ENCODE measurements around the gene SLC16A12.
A peak's percentile ranks its signal among the peaks of the same experiment; 100 is the strongest.

Gene SLC16A12

DNA sequence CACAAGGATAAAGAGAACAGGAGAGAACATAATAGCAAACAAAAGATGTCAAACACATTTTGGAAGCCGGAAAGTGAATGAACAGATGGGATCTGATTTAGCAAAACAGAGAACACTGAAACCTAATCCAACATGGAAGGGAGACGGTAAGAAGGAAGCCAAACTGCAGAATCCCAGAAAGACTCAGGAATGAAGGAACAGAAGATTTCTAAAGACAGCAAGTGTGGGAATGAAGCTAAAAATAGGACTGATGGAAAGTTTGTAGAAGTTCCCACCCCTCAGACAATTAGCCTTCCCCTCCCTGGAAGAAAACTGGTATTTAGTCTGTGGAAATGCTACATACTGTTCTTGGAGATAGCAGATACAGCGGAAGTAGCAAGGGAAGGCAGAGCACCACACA, 40.8 kb downstream of the SLC16A12 start:
- in situ Hi-C loops (cut with HindIII; ENCODE audit: low pct_ligation_motif_present, low sequenced_read_pairs): no loop called here
- TF ChIP-seq, protein P1, sequence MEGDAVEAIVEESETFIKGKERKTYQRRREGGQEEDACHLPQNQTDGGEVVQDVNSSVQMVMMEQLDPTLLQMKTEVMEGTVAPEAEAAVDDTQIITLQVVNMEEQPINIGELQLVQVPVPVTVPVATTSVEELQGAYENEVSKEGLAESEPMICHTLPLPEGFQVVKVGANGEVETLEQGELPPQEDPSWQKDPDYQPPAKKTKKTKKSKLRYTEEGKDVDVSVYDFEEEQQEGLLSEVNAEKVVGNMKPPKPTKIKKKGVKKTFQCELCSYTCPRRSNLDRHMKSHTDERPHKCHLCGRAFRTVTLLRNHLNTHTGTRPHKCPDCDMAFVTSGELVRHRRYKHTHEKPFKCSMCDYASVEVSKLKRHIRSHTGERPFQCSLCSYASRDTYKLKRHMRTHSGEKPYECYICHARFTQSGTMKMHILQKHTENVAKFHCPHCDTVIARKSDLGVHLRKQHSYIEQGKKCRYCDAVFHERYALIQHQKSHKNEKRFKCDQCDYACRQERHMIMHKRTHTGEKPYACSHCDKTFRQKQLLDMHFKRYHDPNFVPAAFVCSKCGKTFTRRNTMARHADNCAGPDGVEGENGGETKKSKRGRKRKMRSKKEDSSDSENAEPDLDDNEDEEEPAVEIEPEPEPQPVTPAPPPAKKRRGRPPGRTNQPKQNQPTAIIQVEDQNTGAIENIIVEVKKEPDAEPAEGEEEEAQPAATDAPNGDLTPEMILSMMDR (IDR thresholded peaks at IDR 0.05; ENCODE audit: low read depth, low read length, missing control alignments): no peak
- Histone ChIP-seq H3K4me3 (ENCODE audit: low read depth, low read length) (no peak overlapping the region), H3K27me3 (replicated peaks) (no peaks in the 10 kb centered on the region), H3K27ac (peak overlapping the region; percentile 30), H3K36me3 (replicated peaks) (no peaks in the 10 kb centered on the region)
- no peak for DNase-seq

DNA sequence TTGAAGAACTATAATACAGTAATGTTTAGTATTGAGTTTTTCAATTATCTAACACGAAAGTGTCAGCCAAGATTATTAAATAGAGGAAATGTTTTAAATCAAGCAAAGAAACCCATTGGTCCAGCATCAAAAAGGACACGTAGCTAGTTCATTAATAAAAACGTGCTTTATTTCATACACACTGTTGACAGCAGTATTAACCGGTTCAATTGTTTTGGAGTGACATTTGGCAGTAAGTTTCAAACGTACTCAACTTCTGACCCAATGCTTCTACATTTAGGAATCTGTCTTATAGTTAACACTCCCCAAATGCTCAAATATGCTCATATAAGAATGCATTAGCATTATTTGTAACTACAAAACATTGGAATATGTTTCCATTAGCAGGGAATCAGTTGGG, 41.3 kb downstream of the SLC16A12 start:
- DNase-seq: no peak
- Histone ChIP-seq H3K27me3 (replicated peaks) (no peaks in the 10 kb centered on the region), H3K27ac (peak overlapping the region; percentile 30), H3K36me3 (replicated peaks) (no peaks in the 10 kb centered on the region), H3K4me3 (ENCODE audit: low read depth, low read length) (no peak overlapping the region)
- TF ChIP-seq, protein P1 (IDR thresholded peaks at IDR 0.05; ENCODE audit: low read depth, low read length, missing control alignments): no peak
- in situ Hi-C loops (cut with HindIII; ENCODE audit: low pct_ligation_motif_present, low sequenced_read_pairs): no loop called here

DNA sequence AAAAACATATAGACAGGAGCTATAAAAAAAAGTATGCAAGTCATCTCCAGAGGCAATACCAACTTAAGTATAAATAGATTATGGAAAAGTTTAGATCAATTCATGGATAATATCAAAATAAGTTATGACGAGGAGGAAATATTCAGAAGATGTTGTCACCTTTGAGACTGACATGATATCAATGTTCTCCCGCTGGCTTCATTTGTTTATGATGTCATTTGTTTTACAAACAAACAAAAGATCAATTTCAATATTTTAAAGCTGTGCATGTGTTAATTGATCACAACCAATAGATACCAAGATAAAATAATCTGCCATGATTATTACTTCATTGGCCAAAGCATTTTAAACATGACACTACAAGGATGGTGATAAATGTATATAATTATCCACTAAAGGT, 43.5 kb downstream of the SLC16A12 start:
- in situ Hi-C loops (cut with HindIII; ENCODE audit: low pct_ligation_motif_present, low sequenced_read_pairs): no loop called here
- TF ChIP-seq, protein P1 (IDR thresholded peaks at IDR 0.05; ENCODE audit: low read depth, low read length, missing control alignments): no peak
- no peak overlapping the region for H3K27ac ChIP-seq
- H3K27me3 ChIP-seq (replicated peaks): no peaks in the 10 kb centered on the region
- H3K36me3 ChIP-seq (replicated peaks): no peaks in the 10 kb centered on the region
- H3K4me3 ChIP-seq (ENCODE audit: low read depth, low read length): no peak overlapping the region
- DNase-seq: no peak

DNA sequence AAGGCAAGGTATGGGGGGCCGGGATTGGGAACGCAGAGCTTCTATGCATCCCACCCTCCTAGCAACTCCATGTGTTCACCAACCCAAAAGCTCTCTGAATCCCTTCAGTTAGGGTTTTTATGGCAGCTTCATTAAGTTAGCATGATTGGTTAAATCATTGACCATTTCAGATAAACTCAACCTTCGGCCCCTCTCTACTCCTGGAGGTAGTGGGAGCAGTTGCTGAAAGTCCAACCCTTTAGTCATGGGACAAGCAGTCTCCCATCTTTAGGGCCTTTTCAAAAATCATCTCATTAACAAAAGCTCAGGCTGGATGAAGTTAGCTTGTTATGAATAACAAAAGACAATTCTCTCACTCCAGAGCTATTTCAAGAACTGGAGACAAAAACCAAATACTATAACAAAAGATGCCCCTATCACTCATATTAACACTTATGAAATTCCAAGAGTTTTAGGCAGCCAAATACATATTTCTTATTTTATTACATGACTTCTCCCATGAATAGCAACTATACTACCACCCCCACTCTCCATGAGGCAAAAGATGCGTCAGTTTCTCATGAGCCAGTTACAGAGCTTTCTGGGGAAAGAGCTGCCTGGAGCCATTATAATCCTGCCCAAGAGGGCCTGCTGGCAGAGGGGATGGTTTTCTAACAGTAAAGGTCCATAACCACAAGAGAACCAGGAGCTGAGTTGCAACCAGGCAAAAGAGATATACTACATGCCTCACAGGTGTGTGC, 44.6 kb downstream of the SLC16A12 start:
- no peak overlapping the region for H3K27ac ChIP-seq
- H3K27me3 ChIP-seq (replicated peaks): no peaks in the 10 kb centered on the region
- H3K36me3 ChIP-seq (replicated peaks): no peaks in the 10 kb centered on the region
- no peak overlapping the region for H3K4me3 ChIP-seq (ENCODE audit: low read depth, low read length)
- DNase-seq: no peak
- TF ChIP-seq, protein P1 (IDR thresholded peaks at IDR 0.05; ENCODE audit: low read depth, low read length, missing control alignments): no peak
- in situ Hi-C loops (cut with HindIII; ENCODE audit: low pct_ligation_motif_present, low sequenced_read_pairs): no loop called here

DNA sequence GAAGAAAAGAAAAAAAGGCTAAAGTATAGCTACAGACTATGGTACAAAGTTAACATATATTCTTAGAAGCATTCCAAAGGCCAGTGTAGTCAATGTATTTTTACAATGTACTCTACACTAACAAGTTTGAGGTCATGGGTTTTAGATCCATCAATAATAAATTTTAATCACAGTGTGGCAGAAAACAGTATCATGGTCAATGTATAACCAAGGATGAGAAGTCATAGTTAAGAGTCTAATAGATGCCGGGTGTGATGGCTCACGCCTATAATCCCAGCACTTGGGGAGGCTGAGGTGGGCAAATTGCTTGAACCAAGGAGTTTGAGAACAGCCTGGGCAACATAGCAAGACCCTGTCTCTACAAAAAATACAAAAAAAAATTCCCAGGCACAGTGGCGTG, 53.1 kb downstream of the SLC16A12 start:
- in situ Hi-C loops (cut with HindIII; ENCODE audit: low pct_ligation_motif_present, low sequenced_read_pairs): no loop called here
- DNase-seq: no peak
- Histone ChIP-seq H3K4me3 (ENCODE audit: low read depth, low read length) (no peak overlapping the region), H3K27me3 (replicated peaks) (no peaks in the 10 kb centered on the region), H3K27ac (peak overlapping the region; percentile 82), H3K36me3 (replicated peaks) (no peaks in the 10 kb centered on the region)
- TF ChIP-seq, protein P1 (IDR thresholded peaks at IDR 0.05; ENCODE audit: low read depth, low read length, missing control alignments): no peak

DNA sequence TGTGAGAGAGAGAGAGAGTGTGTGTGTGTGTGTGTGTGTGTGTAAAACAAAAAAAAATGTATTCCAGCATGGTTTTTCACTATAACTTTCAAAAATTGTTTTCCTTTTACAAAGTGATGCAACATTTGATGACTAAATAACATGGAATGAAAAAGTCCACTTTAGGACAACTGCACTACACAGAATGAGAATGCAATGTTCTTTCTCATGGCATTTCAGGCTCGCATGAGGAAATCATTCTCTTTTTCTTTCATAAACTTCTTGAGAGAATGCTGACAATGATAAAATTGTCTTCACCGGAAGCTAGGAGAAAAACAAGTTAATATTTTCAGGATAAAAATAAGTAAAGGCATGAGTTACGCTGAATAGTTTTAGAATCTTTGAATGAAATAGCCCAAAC, 53.7 kb downstream of the SLC16A12 start:
- peak; percentile 77 for DNase-seq
- in situ Hi-C loops (cut with HindIII; ENCODE audit: low pct_ligation_motif_present, low sequenced_read_pairs): no loop called here

More for the DNA sequence above, 53.7 kb downstream of the SLC16A12 start:
- no peaks in the 10 kb centered on the region for H3K27me3 ChIP-seq (replicated peaks)
- H3K36me3 ChIP-seq (replicated peaks): no peaks in the 10 kb centered on the region
- no peak overlapping the region for H3K4me3 ChIP-seq (ENCODE audit: low read depth, low read length)
- H3K27ac ChIP-seq: peak overlapping the region; percentile 82
- TF ChIP-seq, protein P1 (IDR thresholded peaks at IDR 0.05; ENCODE audit: low read depth, low read length, missing control alignments): no peak

Data from brain microvascular endothelial cell (primary cell).